SK-N-MC (cell line): ENCODE data around the gene TRIM44.

Experiments
- EZH2 ChIP-seq: fragments of 200-600 bp; sonication (generic); IDR thresholded peaks from one replicate; pipeline ENCODE4 v1.6.1; 2017; ENCODE audit warnings: antibody characterized with exemption
- FOXP2 ChIP-seq: optimal IDR thresholded peaks from 2 replicates; pipeline ENCODE3; 2011; ENCODE audit warnings: mild to moderate bottlenecking, moderate library complexity; ENCODE audit not compliant: insufficient read depth; ENCODE audit errors: extremely low read length, control extremely low read depth
- POLR2AphosphoS5 ChIP-seq: IDR thresholded peaks from 2 replicates; pipeline ENCODE4 v1.6.1; 2012; ENCODE audit warnings: mild to moderate bottlenecking, low read depth, low read length, borderline replicate concordance

DNA sequence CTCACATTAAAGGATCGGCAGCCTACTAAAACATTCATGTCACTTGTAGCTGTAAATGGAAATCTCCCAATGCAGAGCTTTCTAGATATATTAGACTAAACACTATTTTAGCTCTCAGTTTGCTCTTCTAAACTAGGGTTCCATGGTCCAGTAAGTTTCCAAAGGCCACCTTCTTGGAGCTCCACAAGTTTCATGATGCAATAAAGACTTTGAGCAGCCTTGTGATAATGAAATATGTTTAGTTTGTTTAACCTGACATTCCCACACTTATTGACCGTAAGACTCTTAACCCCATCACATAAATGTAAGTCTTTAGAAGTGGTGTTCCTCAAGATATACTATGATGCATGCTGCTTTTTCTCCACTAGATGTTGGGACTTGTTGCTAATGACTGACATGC, 87.7 kb downstream of the TRIM44 start:
- TF ChIP-seq POLR2AphosphoS5 (no peak), EZH2 (no peak), FOXP2 (no peak)
